Mesenteric fat pad (tissue), 1 donor: ENCODE data around the gene HSF5. TPM values are rescaled to one million over a fixed set of nuclear protein-coding genes. Genes with fewer than 3 reads are reported as not detected.

ENCODE experiments used
- DNase-seq: peaks from one replicate; pipeline ENCODE4 v3.0.0-alpha.2; 2020; ENCODE audit warnings: low spot score
- long read RNA-seq: library from polyadenylated mRNA; unstranded; transcript quantifications from one replicate; pipeline ENCODE4 v2.0.0, GENCODE V29; 2020
- total RNA-seq: library from RNA; stranded (reverse); fragmentation: NEBNext Ultra II Directional; extraction: Animal tissue kit (Norgen Biotek cat#: 25700); gene quantifications from one replicate; pipeline ENCODE4 v1.2.1, GENCODE V29; 2021
- donor health status: DM: yes; HTN: yes; CAD: no.

HSF5 gene, protein sequence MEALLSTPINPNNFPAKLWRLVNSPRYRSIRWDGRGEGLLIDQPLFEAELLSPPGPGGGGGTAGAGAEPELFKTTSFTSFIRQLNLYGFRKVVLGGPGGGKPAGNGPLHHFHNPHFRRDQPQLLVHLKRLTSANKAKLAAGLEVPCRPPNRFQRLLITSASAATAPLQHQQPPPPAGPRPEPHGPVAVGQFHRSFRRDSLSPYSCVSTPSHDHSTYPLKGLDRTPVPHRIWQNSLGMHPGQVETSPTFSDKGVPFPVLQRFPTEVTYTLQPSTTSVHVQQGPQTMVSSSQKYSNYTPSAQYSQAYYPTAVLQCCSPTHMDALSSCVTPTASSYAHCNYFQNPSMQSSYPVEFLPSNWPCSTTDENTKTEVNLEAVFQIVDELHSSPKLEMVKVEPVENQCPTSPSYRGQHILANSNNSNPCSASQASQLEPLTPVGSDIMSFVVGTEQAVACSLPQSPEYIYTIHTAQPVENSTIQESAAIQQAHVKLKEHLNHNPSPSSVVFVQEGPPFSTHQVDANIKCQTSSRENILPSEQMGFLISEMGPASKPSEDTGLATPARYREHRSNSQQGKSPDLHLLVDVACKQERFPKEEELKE
- total RNA-seq, result 0.06 TPM
- long read RNA-seq, partial matches to known transcripts, result 0 of 1 reads
- long read RNA-seq, other reads (novel, unspliced or antisense), result 1 of 1 reads

DNA sequence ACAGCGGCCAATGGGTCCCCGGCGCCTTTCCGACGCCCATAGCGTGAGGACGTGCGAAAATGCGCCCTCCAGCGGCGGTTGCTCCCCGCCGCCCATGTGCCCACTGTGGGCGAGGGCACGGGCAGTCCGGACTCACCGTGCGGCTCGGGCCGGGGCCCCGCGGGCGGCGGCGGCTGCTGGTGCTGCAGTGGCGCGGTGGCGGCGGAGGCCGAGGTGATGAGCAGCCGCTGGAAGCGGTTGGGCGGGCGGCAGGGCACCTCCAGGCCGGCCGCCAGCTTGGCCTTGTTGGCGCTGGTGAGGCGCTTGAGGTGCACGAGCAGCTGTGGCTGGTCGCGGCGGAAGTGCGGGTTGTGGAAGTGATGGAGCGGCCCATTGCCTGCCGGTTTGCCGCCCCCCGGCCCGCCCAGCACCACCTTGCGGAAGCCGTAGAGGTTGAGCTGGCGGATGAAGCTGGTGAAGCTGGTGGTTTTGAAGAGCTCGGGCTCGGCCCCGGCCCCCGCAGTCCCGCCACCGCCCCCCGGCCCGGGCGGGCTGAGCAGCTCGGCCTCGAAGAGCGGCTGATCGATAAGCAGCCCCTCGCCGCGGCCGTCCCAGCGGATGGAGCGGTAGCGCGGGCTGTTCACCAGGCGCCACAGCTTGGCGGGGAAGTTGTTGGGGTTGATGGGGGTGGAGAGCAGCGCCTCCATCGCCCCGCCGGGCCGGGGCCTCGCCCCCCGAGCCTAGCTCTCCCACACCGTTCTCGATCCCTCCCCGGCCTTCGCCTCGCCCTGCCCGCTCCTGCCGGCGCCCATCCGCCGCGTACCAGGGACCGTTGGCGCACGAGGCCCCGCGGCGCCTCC is at the start of gene HSF5:
HSF5 (minus strand) TSS at position 820 of the 839 bp plus-strand sequence; CDS start at position 686, 134 bp downstream.
- no peak for DNase-seq

DNA sequence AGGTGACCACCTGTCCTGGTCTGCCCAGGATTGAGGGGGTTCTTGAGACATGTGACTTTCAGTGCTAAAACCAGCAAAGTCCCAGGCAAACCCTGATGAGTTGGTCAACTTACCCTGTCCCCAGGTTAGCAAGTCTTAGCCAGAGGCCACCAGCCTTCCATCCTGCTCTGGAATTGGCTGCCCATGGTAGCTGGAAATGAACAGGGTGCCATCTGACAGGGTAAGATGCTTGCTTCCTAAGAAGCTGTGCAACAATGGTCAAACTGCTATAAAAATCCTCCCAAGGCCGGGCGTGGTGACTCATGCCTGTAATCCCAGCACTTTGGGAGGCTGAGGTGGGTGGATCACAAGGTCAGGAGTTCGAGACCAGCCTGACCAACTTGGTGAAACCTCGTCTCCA is 49.1 kb upstream of the HSF5 start:
- DNase-seq, result no peak

DNA sequence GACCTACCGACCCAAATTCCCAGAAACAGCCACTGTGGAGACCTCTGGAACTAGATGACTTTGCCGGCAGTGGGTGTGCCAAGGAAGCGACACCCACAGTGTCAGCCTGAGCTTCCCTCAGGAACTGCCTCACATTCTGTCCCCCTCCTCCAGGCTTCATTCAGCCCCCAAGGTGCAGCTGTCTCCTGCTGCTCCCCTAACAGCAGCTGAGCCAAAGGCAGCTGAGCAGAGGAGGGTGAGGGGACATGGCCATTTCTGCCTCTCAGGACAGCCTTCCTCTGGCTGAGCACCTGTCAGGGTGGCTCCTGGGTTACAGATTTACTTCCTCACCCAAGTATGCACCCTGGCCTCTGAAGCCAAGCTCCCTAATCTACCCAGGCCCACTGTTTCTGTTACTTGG is 48.3 kb upstream of the HSF5 start:
- no peak for DNase-seq

DNA sequence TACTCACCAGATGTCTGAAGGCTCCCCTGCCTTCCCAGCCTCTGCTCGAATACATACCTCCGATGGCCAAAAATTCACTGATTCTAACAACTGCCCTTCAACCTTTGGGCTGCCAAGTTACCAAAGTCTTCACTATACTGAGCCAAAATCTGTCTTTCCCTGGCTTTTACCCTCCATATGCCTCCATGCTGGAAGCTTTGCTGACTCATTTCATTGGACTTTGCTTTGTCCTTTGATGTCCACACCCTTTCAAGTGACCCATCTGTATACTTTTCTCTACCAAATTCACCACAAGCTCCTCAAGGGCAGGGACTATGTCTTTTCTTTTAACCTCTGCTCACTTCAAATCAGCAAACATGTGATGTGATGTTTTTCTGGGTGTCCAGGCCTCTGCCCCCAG is 47.2 kb upstream of the HSF5 start:
- DNase-seq, result no peak

DNA sequence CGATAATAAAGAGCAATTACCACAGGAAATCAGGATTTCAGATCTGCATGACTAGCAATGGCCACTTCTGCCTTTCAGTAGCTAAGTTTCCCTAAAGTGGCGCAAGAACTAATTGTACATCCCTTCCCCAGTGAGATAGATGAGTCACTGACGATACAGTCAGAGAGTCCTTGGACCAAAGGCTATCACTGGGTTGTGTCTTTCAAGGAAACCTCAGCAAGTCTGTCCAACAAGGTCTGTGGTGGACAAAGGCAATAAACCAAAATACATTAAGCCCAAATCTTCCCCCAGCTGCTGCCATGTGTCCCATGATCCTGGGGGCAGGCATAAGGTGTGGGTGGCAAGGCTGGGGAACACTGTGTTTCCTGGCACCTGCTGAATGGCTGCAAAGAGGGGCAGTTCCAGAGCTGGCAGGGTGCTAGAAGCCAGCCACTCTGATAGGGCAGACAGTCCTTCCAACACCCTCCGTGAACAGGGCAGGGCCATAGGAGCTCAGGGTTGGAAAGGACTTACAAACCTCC is 46.8 kb upstream of the HSF5 start:
- DNase-seq, result no peak

DNA sequence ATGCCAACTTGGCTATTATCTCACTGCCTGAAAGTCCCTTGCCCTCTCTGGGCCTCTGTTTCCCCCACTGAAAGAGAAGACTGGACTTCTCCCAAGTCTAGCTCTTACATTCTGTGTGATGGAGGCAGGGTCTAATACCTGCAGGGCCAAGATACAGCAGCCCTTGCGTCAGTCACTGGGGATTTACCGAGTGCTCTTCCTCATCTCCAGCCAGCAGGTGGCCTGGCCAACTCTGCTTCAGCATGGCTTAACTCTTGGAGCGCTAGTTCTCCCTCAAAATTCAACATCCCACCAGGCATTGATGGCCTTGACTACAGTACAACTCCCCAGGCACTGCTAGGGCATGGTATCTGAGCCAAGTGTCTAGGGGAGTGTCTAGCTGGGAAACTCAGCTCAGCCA is 46.1 kb upstream of the HSF5 start:
- DNase-seq, result no peak

DNA sequence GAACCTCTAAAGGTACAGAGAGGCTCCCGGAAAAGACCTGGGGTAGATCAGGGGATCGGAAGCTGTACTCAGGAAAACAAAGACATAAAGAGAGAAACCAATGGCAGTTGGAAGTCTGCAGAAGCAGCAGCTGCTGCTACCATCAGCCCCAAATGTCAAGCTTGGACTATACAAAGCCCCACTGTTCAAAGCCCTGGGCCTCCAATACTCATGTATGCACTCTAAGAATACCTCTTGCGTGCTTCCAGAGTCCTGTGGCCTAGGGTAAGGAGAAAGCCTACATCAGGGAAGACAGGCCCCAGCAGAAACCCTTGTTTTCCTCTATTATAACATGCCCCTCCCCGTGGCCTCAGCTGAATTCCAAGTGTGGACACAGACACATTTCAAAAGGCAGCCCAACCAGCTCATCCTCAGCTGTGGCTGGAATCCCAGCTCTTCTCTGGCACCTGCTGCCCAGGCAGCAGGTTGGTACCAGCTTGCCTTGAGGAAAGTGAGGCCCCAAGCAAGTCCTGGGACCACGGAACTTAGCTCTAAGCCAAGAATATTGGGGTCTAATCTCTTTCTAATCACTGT is 45.5 kb upstream of the HSF5 start:
- no peak for DNase-seq

DNA sequence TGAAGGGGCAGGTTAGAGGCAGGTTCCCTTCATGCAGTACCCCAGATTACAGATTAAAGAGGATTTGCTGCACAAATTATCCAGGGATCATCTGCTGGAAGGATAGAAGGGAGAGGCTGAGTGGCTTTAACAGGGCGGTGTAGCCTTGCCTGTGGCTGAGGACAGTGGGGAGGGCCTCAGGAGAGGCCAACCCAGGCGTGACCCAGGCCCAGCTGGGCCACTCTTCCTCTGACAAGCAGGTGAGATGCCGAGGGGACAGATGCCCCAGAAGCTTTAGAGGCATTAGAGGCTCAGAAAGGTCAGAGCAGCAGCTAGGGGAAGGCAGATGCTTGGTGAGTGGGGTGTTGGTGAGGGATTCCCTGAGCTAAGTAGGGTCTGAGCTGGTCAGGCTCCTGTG is 44.3 kb upstream of the HSF5 start:
- DNase-seq, result no peak

DNA sequence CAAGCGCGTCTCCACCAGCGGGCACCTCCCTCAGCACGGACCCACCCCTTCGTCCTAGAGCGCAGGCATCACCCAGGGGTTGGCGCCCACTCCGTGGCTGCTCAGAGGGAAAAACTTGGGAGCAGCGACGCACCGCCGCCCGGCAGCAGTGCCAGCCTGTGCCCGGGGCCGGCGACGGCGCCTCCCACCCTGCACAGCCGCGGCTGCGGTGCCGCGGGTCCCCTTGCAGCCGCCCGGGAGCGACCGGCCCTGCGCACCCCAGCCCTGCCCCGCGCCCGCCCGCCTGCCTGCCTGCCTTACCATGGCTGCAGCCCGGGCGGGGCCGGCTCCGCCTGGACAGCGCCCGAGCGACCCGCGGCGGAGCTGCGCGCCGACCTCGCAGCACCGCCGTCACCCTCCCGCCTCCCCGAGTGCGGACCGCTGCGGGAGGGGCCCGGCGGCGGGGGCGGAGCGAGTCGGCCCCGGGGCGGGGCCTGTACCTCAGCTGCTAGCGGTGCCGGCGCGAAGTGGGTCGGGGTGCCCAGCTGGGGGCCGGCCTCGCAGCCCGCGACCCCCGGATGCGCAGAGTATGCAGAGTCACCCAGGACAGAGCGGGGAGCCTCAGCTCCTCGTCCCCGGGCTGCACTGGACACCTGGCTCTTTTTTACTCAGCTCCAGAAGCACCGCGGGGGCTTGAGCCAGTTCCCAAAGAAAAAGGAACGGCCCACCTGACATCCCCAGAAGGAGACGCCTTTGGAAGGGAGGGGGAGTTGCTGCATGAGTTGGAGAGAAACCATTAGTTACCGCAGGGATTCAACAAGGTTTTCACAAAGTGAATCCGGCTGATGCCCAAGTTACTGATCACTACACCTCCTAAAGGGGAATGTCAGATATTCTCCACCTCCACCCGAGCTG is 43.7 kb upstream of the HSF5 start:
- no peak for DNase-seq

DNA sequence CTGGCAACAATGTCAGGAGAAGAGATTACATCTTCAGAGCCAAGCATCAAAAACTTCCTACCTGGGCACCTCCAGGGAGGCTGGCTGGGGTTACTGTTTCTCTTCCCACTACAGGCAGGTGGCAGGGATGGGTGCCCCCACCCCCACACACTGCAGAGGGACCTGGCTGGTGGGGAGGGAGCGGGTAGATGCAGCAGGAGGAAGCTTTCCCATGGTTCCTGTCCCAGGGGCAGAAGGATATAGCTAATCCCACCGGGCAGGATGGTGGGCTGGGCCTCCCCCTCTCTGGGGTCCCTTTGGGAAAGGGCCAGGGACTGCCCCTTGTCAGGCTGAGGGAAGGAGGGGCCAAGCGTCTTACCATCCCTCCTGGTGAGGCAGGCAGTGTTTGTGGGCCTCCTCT is 42.9 kb upstream of the HSF5 start:
- no peak for DNase-seq

DNA sequence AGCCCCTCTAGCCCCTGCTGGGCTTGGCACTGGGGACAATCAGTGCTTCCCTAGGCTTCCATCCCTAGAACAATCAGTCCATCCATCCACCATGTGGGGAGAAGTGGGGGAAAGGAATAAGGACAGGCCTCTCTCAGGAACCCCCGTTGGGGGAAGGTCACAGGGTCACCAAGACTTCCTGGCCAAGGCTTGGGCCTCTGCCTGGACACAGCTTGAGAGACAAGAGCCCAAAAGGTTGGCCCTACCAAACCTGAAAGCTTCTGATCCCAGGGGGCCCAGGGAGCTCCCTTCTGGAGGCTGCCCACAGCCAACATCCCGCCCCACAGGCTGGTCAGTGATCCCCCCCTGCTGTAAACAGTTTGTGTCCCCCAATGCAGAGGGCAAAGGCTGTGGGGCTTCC is 42.4 kb upstream of the HSF5 start:
- no peak for DNase-seq

DNA sequence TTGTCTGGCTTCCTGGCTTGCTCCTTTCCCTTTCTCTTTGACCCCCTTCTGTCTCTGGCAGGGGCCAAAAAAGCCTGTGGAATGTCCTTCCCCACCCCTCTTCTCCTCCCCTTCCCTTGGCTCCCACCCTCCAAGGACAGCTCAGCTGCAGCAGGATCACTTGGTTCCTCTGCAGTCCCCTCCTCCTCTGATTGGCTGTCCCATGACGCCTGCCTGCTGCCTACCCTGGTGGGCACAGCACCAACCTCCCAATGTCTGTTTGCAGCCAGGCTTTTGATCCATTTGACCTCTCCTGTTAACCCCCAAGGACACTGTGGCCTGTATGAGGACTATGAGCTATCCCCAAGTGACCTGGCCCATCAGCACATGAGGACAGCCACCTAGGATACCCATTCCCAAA is 41.1 kb upstream of the HSF5 start:
- no peak for DNase-seq

DNA sequence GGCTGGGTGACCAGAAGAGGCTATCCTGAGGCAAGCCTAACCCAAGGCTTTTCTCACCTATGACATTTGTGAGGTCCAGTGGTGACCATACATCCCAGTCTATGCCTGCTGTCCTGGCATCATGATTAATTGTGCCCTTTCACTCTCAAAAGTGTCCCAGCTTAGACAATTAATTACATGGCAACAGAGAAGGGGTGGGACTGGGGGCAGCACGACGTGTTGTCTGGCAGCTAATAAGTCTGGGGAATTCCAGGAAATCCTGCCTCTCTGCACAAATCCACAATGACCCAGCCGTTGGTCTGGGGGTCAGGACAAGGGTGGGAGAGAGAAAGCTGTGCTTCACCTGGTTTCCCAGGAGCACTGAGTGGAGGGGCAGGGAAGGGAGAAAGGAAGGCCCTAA is 40.2 kb upstream of the HSF5 start:
- no peak for DNase-seq

DNA sequence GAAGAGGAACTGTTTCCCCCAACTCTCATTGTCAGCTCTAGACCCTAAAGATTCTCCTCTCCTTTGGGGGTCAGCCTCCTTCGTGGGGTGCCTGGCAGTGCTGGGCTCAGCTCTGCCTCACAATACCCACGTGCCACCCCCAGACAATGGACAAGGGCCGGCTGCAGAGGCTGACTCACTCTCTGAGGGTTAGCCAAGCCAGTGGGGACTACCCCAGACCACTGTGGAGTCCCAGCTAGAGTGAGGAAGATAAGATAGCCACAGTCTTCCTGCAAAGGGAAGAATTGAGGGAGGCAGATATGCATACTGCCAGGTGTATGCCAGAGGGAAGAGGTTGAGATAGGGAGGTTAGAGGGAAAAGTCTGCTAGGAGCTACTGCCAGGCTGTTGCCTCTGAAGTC is 39.7 kb upstream of the HSF5 start:
- DNase-seq, result no peak

DNA sequence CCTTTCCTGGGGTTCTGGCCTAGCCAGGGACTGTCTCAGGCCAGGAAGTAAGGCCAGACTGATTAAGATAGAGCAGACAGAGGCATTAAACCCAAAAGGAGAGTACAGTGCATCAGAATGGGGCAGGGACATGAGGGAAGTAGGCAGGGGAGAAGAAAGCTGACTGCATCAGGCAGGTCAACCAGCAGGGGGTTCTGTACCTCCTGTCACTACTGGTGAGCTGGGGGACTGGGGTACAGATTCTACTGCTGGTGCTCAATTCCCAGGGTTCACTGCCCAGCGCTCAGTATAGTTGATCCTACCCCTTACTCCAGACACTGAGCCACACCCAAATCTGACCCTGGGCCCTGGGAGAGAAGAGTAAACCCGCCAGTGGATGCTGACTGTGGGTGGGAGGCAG is 39.1 kb upstream of the HSF5 start:
- no peak for DNase-seq

DNA sequence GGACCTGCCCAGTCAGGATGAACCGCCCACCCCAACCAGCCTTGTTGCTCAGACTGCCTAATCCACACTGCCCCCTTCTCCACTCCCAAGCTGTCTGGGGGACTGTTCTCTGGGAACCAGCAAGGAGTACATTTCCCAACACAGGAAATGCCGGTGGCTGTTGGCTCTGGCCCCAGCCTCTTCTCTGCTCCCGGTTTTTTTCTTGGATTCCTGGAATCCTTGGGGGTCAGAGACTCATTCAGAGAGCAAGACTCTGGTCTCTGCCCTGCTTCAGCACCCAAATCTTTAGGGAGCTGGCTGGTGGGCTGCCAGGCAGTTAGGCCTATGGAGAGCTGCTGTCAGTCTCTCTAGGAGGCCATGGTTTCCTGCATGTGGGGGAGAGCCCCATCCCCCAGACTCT is 37.0 kb upstream of the HSF5 start:
- DNase-seq, result no peak

DNA sequence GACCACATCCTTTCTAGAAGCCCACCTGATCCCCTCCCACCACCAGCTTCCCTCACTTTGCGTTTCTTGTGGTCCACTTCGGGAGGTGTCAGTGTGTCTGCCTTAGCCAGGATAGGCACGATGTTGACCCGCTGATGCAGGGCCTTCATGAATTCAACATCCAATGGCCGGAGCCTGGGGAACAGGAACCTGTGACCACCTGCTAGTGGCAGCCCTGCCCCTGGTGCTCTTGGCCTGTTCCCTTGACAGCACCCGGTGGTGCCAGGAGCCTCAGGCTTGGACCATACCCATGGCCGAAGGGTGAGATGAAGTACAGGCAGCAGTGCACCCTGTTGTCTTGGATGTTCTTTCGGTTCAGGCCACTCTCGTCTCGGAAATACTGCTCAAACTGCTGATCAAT is 33.5 kb upstream of the HSF5 start:
- DNase-seq, result no peak

DNA sequence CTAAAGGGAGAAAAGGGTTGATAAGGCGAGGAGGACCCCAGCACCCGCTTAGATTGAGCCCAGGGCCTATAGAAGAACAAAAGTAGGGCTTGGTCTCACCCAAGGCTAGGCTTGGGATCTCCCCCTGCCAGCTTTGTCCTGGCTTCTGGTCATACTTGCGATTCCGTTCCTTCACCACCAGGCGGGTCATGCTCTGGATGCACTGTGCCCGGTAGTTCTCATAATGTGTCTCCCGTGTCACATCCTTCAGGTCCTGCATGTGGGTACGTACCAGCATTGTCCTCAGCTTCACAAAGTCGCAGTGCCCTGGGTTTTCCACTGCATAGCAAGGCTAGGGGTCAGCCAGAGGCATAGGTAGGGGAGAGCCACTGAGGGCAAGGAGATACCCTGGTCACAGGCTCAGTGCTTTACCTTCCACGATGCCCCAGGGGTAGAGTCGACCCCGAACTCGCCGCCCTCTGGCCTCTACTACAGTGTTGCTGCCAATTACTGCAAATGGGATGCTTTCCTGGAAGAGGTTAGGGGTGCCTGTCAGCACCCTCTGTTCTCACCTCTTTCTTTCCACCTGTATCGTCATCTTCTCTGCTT is 32.7 kb upstream of the HSF5 start:
- no peak for DNase-seq

DNA sequence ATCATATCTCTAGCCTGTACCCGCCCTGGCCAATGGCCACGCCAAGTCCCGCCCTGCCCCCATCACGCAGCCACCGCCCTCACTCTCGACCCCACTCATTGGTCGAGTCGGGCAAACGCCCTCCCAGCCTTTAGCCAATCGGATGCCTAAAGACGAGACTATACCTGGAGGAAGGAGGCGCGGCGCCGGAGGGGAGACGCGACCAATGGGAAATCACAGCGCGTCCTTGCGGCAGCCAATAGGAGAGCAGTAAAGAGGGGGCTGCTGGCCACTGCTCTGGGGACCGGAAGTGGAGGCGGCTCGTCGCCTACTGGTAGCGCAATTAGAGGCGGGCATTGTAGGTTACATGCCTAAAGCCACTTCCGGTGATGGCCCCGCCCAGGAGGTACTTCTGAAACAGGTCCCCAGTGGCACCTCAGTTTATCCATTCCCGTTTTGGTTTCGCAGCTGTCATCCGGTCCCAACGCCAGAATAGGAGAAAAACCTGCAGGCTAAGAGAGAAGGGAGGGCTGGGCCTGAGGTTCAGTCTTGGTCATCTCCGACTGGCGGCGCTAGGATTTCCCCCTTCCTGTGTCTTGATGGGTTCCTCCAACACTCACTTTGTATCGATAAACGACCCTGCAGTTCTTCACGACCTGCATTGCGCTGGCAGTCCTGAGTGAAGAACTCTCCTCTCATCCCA is 29.9 kb upstream of the HSF5 start:
- DNase-seq, result peak; percentile 100
